Stimulated activated naive CD8-positive, alpha-beta T cell treated with anti-CD3 and anti-CD28 coated beads, Interleukin-15, amount 100 ng/mL, for 72 hours (primary cell): ENCODE results near the gene ZNF132.
"Not testable (repeated sequence)": the region's sequence is repeated elsewhere in the genome, so short reads cannot be mapped to it uniquely, and the experiment has no call there.

Source experiments
- ATAC-seq: fragments of 150-1000 bp; cut with Tn5 transposase; 2 replicates; pipeline ENCODE4 v1.10.0; 2021; ENCODE audit warnings: mild to moderate bottlenecking, moderate library complexity
- DNase-seq, 2 donors: peaks; one replicate each; pipeline ENCODE4 v3.0.0; 2021 to 2022
- H3K27ac Mint-ChIP-seq, 2 donors: one replicate each; pipeline ENCODE4 v1.8.0; 2022; ENCODE audit warnings: mild to moderate bottlenecking in 2 of 2, mixed read lengths in 2 of 2, moderate library complexity in 2 of 2
- H3K27me3 Mint-ChIP-seq: one replicate; pipeline ENCODE4 v1.8.0; 2022; ENCODE audit warnings: mixed read lengths
- H3K4me1 Mint-ChIP-seq: one replicate; pipeline ENCODE4 v1.8.0; 2022; ENCODE audit warnings: mild to moderate bottlenecking, mixed read lengths
- H3K4me3 Mint-ChIP-seq, 2 donors: one replicate each; pipeline ENCODE4 v1.8.0; 2022; ENCODE audit warnings: mild to moderate bottlenecking in 2 of 2, mixed read lengths in 2 of 2, moderate library complexity in 1 of 2
- H3K9me3 Mint-ChIP-seq, 2 donors: one replicate each; pipeline ENCODE4 v1.8.0; 2022; ENCODE audit warnings: mixed read lengths in 2 of 2

Gene ZNF132

GRCh38 chr19:58473775-58474174 lies 33.8 kb upstream of the ZNF132 start:
- Mint-ChIP-seq H3K27ac (no peak overlapping the region), H3K9me3 (no peaks in the 10 kb centered on the region), H3K4me3 (no peak overlapping the region), H3K4me1 (peaks cover 50% of the 10 kb centered on the region), H3K27me3 (no peaks in the 10 kb centered on the region)
- no peak for ATAC-seq
- DNase-seq = no peak

GRCh38 chr19:58471736-58472135 lies 31.8 kb upstream of the ZNF132 start:
- H3K4me3 Mint-ChIP-seq = no peak overlapping the region
- H3K4me1 Mint-ChIP-seq = peaks cover 51% of the 10 kb centered on the region
- ATAC-seq (no peak), DNase-seq (no peak)
- no peaks in the 10 kb centered on the region for H3K27me3 Mint-ChIP-seq
- no peaks in the 10 kb centered on the region for H3K9me3 Mint-ChIP-seq
- H3K27ac Mint-ChIP-seq = no peak overlapping the region

- H3K27ac Mint-ChIP-seq, DNase-seq, H3K27me3 Mint-ChIP-seq, H3K9me3 Mint-ChIP-seq, ATAC-seq, H3K4me3 Mint-ChIP-seq: not testable (repeated sequence)
- peaks cover 50% of the 10 kb centered on the region for H3K4me1 Mint-ChIP-seq
Observed at GRCh38 chr19:58470837-58471543, 31.0 kb upstream of the ZNF132 start.

- Mint-ChIP-seq H3K9me3 (no peaks in the 10 kb centered on the region), H3K4me3 (no peak overlapping the region), H3K27me3 (no peaks in the 10 kb centered on the region), H3K27ac (peak overlapping the region in 1 of 2 donors; percentile 48), H3K4me1 (peaks cover 37% of the 10 kb centered on the region)
- no peak for DNase-seq
- no peak for ATAC-seq
Observed at GRCh38 chr19:58469241-58470013, 29.5 kb upstream of the ZNF132 start.

GRCh38 chr19:58468216-58468839 lies 28.4 kb upstream of the ZNF132 start:
- peak overlapping the region in 1 of 2 donors; percentile 31 for H3K27ac Mint-ChIP-seq
- H3K27me3 Mint-ChIP-seq = no peaks in the 10 kb centered on the region
- peaks cover 26% of the 10 kb centered on the region for H3K4me1 Mint-ChIP-seq
- DNase-seq (no peak), ATAC-seq (no peak)
- H3K4me3 Mint-ChIP-seq = peak overlapping the region; percentile 82 to 97
- H3K9me3 Mint-ChIP-seq = no peaks in the 10 kb centered on the region

- Mint-ChIP-seq H3K27me3 (no peaks in the 10 kb centered on the region), H3K4me3 (peak within 1 kb of the TSS; percentile 82 to 97), H3K4me1 (peaks cover 26% of the 10 kb centered on the region), H3K9me3 (no peaks in the 10 kb centered on the region), H3K27ac (peak within 1 kb of the TSS; percentile 86 to 94)
- ATAC-seq (peak; percentile 98), DNase-seq (peak; percentile 93 to 97)
Observed at GRCh38 chr19:58466760-58467589, 27.0 kb upstream of the ZNF132 start, which contains the start of gene ZNF324. TSS of gene ZNF324 (plus strand) at chr19:58467080. CDS start at chr19:58469186, 2,106 bp downstream.

- no peak overlapping the region for H3K27ac Mint-ChIP-seq
- ATAC-seq (peak; percentile 36), DNase-seq (no peak)
- peaks cover 26% of the 10 kb centered on the region for H3K4me1 Mint-ChIP-seq
- no peaks in the 10 kb centered on the region for H3K27me3 Mint-ChIP-seq
- no peaks in the 10 kb centered on the region for H3K9me3 Mint-ChIP-seq
- peak overlapping the region; percentile 82 to 97 for H3K4me3 Mint-ChIP-seq
Observed at GRCh38 chr19:58466089-58466759, 26.3 kb upstream of the ZNF132 start.

GRCh38 chr19:58460039-58460438 lies 20.1 kb upstream of the ZNF132 start:
- H3K27ac Mint-ChIP-seq = no peak overlapping the region
- DNase-seq = no peak
- no peak for ATAC-seq
- no peak overlapping the region for H3K4me3 Mint-ChIP-seq
- H3K9me3 Mint-ChIP-seq = no peaks in the 10 kb centered on the region
- H3K4me1 Mint-ChIP-seq = no peaks in the 10 kb centered on the region
- no peaks in the 10 kb centered on the region for H3K27me3 Mint-ChIP-seq

GRCh38 chr19:58456111-58456510 lies 16.2 kb upstream of the ZNF132 start:
- H3K27ac Mint-ChIP-seq = no peak overlapping the region
- H3K4me1 Mint-ChIP-seq = peaks cover 30% of the 10 kb centered on the region
- H3K4me3 Mint-ChIP-seq = no peak overlapping the region
- DNase-seq (no peak), ATAC-seq (no peak)
- H3K27me3 Mint-ChIP-seq = peaks cover 3% of the 10 kb centered on the region
- H3K9me3 Mint-ChIP-seq = no peaks in the 10 kb centered on the region

GRCh38 chr19:58455306-58455705 lies 15.4 kb upstream of the ZNF132 start:
- ATAC-seq = no peak
- no peak overlapping the region for H3K27ac Mint-ChIP-seq
- peaks cover 37% of the 10 kb centered on the region for H3K4me1 Mint-ChIP-seq
- DNase-seq = no peak
- no peak overlapping the region for H3K4me3 Mint-ChIP-seq
- H3K27me3 Mint-ChIP-seq = peaks cover 11% of the 10 kb centered on the region
- peaks cover 3 to 4% of the 10 kb centered on the region in 2 donors for H3K9me3 Mint-ChIP-seq

GRCh38 chr19:58453743-58454142 lies 13.8 kb upstream of the ZNF132 start:
- H3K4me1 Mint-ChIP-seq = peaks cover 37% of the 10 kb centered on the region
- DNase-seq = no peak
- peaks cover 10 to 16% of the 10 kb centered on the region in 2 donors for H3K9me3 Mint-ChIP-seq
- H3K4me3 Mint-ChIP-seq = no peak overlapping the region
- no peak for ATAC-seq
- peaks cover 11% of the 10 kb centered on the region for H3K27me3 Mint-ChIP-seq
- H3K27ac Mint-ChIP-seq = no peak overlapping the region

GRCh38 chr19:58451358-58452101 lies 11.6 kb upstream of the ZNF132 start, which contains the start of gene ZNF324B:
TSS of gene ZNF324B (plus strand) at chr19:58451622. CDS start at chr19:58453702, 2,080 bp downstream.
- peaks cover 28% of the 10 kb centered on the region for H3K27me3 Mint-ChIP-seq
- peaks cover 37% of the 10 kb centered on the region for H3K4me1 Mint-ChIP-seq
- peak; percentile 91 to 96 for DNase-seq
- peaks cover 24 to 26% of the 10 kb centered on the region in 2 donors for H3K9me3 Mint-ChIP-seq
- ATAC-seq = peak; percentile 98
- peak within 1 kb of the TSS; percentile 95 to 96 for H3K4me3 Mint-ChIP-seq
- peak within 1 kb of the TSS in 1 of 2 donors; percentile 77 for H3K27ac Mint-ChIP-seq

- DNase-seq (no peak), ATAC-seq (peak; percentile 26)
- Mint-ChIP-seq H3K4me1 (peaks cover 37% of the 10 kb centered on the region), H3K4me3 (peak overlapping the region; percentile 95 to 96), H3K27me3 (peaks cover 34% of the 10 kb centered on the region), H3K9me3 (peaks cover 24 to 27% of the 10 kb centered on the region in 2 donors), H3K27ac (no peak overlapping the region)
Observed at GRCh38 chr19:58450856-58451357, 11.0 kb upstream of the ZNF132 start.

- peaks cover 37% of the 10 kb centered on the region for H3K4me1 Mint-ChIP-seq
- H3K27me3 Mint-ChIP-seq = peaks cover 34% of the 10 kb centered on the region
- ATAC-seq, DNase-seq, H3K27ac Mint-ChIP-seq: not testable (repeated sequence)
- peaks cover 24 to 27% of the 10 kb centered on the region in 2 donors for H3K9me3 Mint-ChIP-seq
- H3K4me3 Mint-ChIP-seq = peak overlapping the region in 1 of 2 donors; percentile 95
Observed at GRCh38 chr19:58449980-58450379, 10.0 kb upstream of the ZNF132 start.
